HCT116 (cell line): ENCODE results near the gene APBB2. TPM values are rescaled to one million over a fixed set of nuclear protein-coding genes. Genes with fewer than 3 reads are reported as not detected.
A peak's percentile ranks its signal among the peaks of the same experiment; 100 is the strongest.

Experiments
- ATAC-seq: fragments of 200-7000 bp; cut with Tn5 transposase; 2 replicates; pipeline ENCODE4 v1.9.1; 2020; ENCODE audit warnings: mild to moderate bottlenecking, moderate library complexity
- BruUV-seq: library from RNA; stranded (reverse); fragments of 400-500 nt; replicated peaks from 2 replicates; lab custom pipeline; 2021; lab: Mats Ljungman, UMichigan
- CTCF ChIA-PET: fragments of 300-600 bp; sonication (Branson Sonifier 250); formaldehyde crosslinking; loops from one replicate; lab custom pipeline; 2021; ENCODE audit warnings: antibody characterized with exemption; lab: Charles Lee
- POLR2A ChIA-PET: fragments of 300-600, 350-600 bp; sonication (Branson Sonifier 250); formaldehyde crosslinking; loops from one replicate; lab custom pipeline; 2021; ENCODE audit warnings: antibody characterized with exemption; lab: Charles Lee
- RAD21 ChIA-PET, 2 experiments: fragments of 300-600 bp; sonication (Branson Sonifier 250); formaldehyde crosslinking; loops; one replicate each; lab custom pipeline; 2023; ENCODE audit warnings: low total read pairs in 2 of 2; ENCODE audit not compliant: uncharacterized antibody in 2 of 2, unreplicated experiment in 2 of 2, low non-redundant PET in 1 of 2; lab: Charles Lee
- DNase-seq: peaks from one replicate; pipeline ENCODE4 v3.0.0-alpha.2; 2010; ENCODE audit warnings: low read depth, low spot score
- H2AFZ ChIP-seq: fragments of 200-600 bp; shearing (Covaris generic), sonication (generic); 2 replicates; pipeline ENCODE4 v1.6.1; 2017; ENCODE audit warnings: low read depth, mixed run types, mixed read lengths, antibody characterized with exemption, low read length; ENCODE audit not compliant: poor library complexity, severe bottlenecking
- H3K27ac ChIP-seq: 2 replicates; pipeline ENCODE4 v1.5.1; 2012; ENCODE audit warnings: low read depth, low read length
- H3K27me3 ChIP-seq: fragments of 200-600 bp; sonication (generic); 2 replicates; pipeline ENCODE4 v1.6.1; 2016; ENCODE audit warnings: mixed run types, low read length, mixed read lengths; ENCODE audit not compliant: insufficient read depth
- H3K36me3 ChIP-seq, 2 experiments: fragments of 200-500 bp in 1 of 2; fragments of 200-600 bp in 1 of 2; sonication (Bioruptor generic) in 1 of 2; sonication (generic) in 1 of 2; 2 replicates each; pipeline versions ENCODE4 v1.5.1 to v1.6.1; 2014 to 2016; ENCODE audit warnings: low read length in 2 of 2, inconsistent platforms in 1 of 2, mixed read lengths in 1 of 2, mixed run types in 1 of 2; ENCODE audit not compliant: insufficient read depth in 2 of 2, control insufficient read depth in 1 of 2
- H3K4me1 ChIP-seq, 2 experiments: fragments of 200-600 bp in 1 of 2; sonication (generic) in 1 of 2; 2 replicates each; pipeline versions ENCODE4 v1.5.1 to v1.6.1; 2012 to 2017; ENCODE audit warnings: low read length in 2 of 2, inconsistent platforms in 1 of 2, mild to moderate bottlenecking in 1 of 2, mixed read lengths in 1 of 2, mixed run types in 1 of 2, moderate library complexity in 1 of 2; ENCODE audit not compliant: insufficient read depth in 2 of 2, control insufficient read depth in 1 of 2
- H3K4me2 ChIP-seq: fragments of 200-600 bp; sonication (generic); 2 replicates; pipeline ENCODE4 v1.6.1; 2017; ENCODE audit warnings: mixed run types, low read length, mixed read lengths
- H3K4me3 ChIP-seq, 2 experiments: fragments of 200-600 bp in 1 of 2; sonication (generic) in 1 of 2; replicated peaks in 1 of 2; 2 replicates each; pipeline ENCODE4 v1.5.1; 2011 to 2016; ENCODE audit warnings: low read length in 2 of 2, control low read depth in 1 of 2, low read depth in 1 of 2, mild to moderate bottlenecking in 1 of 2, mixed read lengths in 1 of 2, mixed run types in 1 of 2
- H3K79me2 ChIP-seq: fragments of 200-600 bp; sonication (generic); 2 replicates; pipeline ENCODE4 v1.6.1; 2017; ENCODE audit warnings: mild to moderate bottlenecking, mixed run types, low read length, moderate library complexity, mixed read lengths; ENCODE audit not compliant: insufficient read depth
- H3K9ac ChIP-seq: fragments of 200-600 bp; sonication (generic); 2 replicates; pipeline ENCODE4 v1.6.1; 2016; ENCODE audit warnings: low read length, mixed read lengths
- H3K9me2 ChIP-seq: fragments of 200-600 bp; sonication (generic), shearing (Covaris generic); 2 replicates; pipeline ENCODE4 v1.6.1; 2017; ENCODE audit warnings: mixed run types, mild to moderate bottlenecking, moderate library complexity; ENCODE audit not compliant: insufficient read depth
- H3K9me3 ChIP-seq, 2 experiments: fragments of 200-500 bp in 1 of 2; fragments of 200-600 bp in 1 of 2; sonication (Bioruptor generic) in 1 of 2; sonication (generic) in 1 of 2; 2 replicates each; pipeline ENCODE4 v1.6.1; 2014 to 2017; ENCODE audit warnings: low read length in 2 of 2, mixed read lengths in 2 of 2, inconsistent platforms in 1 of 2, low read depth in 1 of 2, mild to moderate bottlenecking in 1 of 2, mixed run types in 1 of 2, moderate library complexity in 1 of 2; ENCODE audit not compliant: control insufficient read depth in 1 of 2, insufficient read depth in 1 of 2
- H4K20me1 ChIP-seq: fragments of 200-600 bp; sonication (generic), shearing (Covaris generic); 2 replicates; pipeline ENCODE4 v1.6.1; 2017; ENCODE audit warnings: mixed run types, mild to moderate bottlenecking, moderate library complexity; ENCODE audit not compliant: insufficient read depth
- CBX3 ChIP-seq: IDR thresholded peaks from 2 replicates; pipeline ENCODE4 v1.6.1; 2012; ENCODE audit warnings: low read depth
- CEBPB ChIP-seq: IDR thresholded peaks from 2 replicates; pipeline ENCODE4 v1.6.1; 2012; ENCODE audit warnings: low read depth
- ELF1 ChIP-seq: IDR thresholded peaks from 2 replicates; pipeline ENCODE4 v1.6.1; 2012; ENCODE audit warnings: low read depth, borderline replicate concordance
- EZH2phosphoT487 ChIP-seq: fragments of 200-600 bp; IDR thresholded peaks from 2 replicates; pipeline ENCODE4 v1.6.1; 2018; ENCODE audit warnings: antibody characterized with exemption, borderline replicate concordance
- FOSL1 ChIP-seq: IDR thresholded peaks from 2 replicates; pipeline ENCODE4 v1.6.1; 2012; ENCODE audit warnings: low read depth
- POLR2A ChIP-seq: IDR thresholded peaks from 2 replicates; pipeline ENCODE4 v1.7.0; 2011; ENCODE audit warnings: borderline replicate concordance; ENCODE audit not compliant: insufficient read depth, insufficient read length; ENCODE audit errors: extremely low read depth
- TCF7L2 ChIP-seq: IDR thresholded peaks from 2 replicates; pipeline ENCODE4 v1.7.0; 2011; ENCODE audit warnings: borderline replicate concordance, inconsistent platforms; ENCODE audit not compliant: insufficient read depth, insufficient read length; ENCODE audit errors: extremely low read depth
- YY1 ChIP-seq: IDR thresholded peaks from 2 replicates; pipeline ENCODE4 v1.6.1; 2011; ENCODE audit warnings: low read length, low read depth, moderate library complexity, mild to moderate bottlenecking; ENCODE audit not compliant: insufficient replicate concordance; ENCODE audit errors: extremely low read depth
- ZFX ChIP-seq: fragments of 450-650 bp; IDR thresholded peaks from 2 replicates; pipeline ENCODE4 v1.6.1; 2017
- intact Hi-C: fragments of 100-400 bp; cut with micrococcal nuclease; formaldehyde crosslinking; loops from 2 replicates; pipeline ENCODE4 v1.10.0; 2022
- total RNA-seq: library from RNA; stranded (reverse); gene quantifications from one replicate; pipeline ENCODE4 v1.2.1, GENCODE V29; 2021; ENCODE audit not compliant: unreplicated experiment
- TF ChIP-seq, protein P1 (sequence below): IDR thresholded peaks from 2 replicates; pipeline ENCODE4 v1.6.1; 2012
- TF ChIP-seq, protein P2 (sequence below): IDR thresholded peaks from 2 replicates; pipeline ENCODE4 v1.6.1; 2011; ENCODE audit warnings: mild to moderate bottlenecking, low read length, moderate library complexity; ENCODE audit not compliant: insufficient replicate concordance; ENCODE audit errors: extremely low read depth

APBB2 gene
- total RNA-seq, 1 experiment from 2014 or later = 72.5 TPM

DNA sequence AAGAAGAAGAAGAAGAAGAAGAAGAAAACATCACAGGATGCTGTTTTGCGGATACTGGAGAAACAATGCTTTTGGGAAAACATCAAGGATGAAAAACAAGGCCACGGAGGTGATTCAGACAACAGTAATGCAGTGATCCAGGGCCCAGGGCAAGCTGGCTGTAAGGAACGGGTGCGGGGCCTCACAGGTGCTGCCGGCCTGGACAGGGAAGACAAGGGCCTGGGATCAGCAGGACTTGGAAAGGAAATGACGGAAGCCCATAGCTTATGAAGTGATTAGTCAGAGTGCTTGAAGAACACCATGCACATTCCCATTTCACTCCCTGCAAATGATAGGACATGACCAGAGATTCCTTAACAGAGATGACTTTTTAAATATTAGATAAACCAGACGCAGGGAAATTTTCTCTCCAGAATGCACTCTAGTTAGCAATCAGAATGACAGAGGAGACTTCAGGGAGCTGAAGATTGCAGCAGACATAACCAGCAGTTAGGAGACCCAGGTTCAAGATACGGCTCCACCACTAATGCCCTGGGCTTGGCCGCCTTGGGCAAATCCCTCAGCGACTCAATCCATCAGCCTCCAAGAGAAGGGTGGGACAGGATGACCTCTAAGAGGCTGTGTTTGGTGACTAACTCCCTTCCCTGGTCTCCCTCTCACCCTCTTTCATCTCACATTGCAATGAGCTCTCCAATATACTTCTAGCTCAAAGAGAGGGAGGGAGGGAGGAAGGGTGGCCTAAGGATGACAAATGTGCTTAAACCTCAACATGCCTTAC, 54.1 kb downstream of the APBB2 start (continued):
- TF ChIP-seq, protein P1, sequence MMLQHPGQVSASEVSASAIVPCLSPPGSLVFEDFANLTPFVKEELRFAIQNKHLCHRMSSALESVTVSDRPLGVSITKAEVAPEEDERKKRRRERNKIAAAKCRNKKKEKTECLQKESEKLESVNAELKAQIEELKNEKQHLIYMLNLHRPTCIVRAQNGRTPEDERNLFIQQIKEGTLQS = no peak
- TF ChIP-seq ZFX (no peak), CBX3 (peak; percentile 57), CEBPB (peak; percentile 52; the same call in 1 of the 2 replicates), TCF7L2 (peak; percentile 77)

DNA sequence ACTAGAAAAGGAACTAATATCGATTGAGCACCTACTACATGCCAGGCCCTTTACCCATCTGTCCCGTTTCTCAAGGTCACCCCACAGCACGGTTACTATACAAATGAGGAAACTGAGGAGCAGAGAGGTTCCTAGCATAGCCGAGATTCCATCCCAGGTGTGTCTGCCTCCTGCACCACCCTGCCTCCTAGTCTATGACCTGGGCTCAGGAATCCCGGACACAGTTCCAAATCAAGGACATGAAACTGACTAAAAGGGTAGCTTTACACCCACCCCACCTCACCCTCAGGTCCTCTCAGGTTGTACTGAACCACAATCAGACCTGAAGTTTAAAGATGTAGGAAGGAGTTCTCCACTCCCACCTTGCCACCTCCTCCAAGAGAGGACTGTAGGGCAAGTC, 55.6 kb downstream of the APBB2 start:
- no peak overlapping the region for H2AFZ ChIP-seq
- ChIA-PET POLR2A (no interaction called here), CTCF (no interaction called here), RAD21 (no interaction called here)
- no peaks in the 10 kb centered on the region for H3K27me3 ChIP-seq
- H3K4me1 ChIP-seq = peaks cover 88 to 100% of the 10 kb centered on the region in 2 experiments
- peak overlapping the region; percentile 88 for H3K27ac ChIP-seq
- H4K20me1 ChIP-seq = no peaks in the 10 kb centered on the region
- no peak for ATAC-seq
- no peaks in the 10 kb centered on the region for H3K9me2 ChIP-seq
- peak overlapping the region; percentile 55 for H3K9ac ChIP-seq
- peak overlapping the region; percentile 69 for H3K4me2 ChIP-seq
- no peak for TF ChIP-seq POLR2A
- no peak for TF ChIP-seq TCF7L2
- TF ChIP-seq FOSL1 = no peak
- no peak for TF ChIP-seq ZFX
- no peak for TF ChIP-seq YY1
- TF ChIP-seq EZH2phosphoT487 = no peak
- no peak for TF ChIP-seq CEBPB
- no peak for TF ChIP-seq ELF1
- TF ChIP-seq, protein P2, sequence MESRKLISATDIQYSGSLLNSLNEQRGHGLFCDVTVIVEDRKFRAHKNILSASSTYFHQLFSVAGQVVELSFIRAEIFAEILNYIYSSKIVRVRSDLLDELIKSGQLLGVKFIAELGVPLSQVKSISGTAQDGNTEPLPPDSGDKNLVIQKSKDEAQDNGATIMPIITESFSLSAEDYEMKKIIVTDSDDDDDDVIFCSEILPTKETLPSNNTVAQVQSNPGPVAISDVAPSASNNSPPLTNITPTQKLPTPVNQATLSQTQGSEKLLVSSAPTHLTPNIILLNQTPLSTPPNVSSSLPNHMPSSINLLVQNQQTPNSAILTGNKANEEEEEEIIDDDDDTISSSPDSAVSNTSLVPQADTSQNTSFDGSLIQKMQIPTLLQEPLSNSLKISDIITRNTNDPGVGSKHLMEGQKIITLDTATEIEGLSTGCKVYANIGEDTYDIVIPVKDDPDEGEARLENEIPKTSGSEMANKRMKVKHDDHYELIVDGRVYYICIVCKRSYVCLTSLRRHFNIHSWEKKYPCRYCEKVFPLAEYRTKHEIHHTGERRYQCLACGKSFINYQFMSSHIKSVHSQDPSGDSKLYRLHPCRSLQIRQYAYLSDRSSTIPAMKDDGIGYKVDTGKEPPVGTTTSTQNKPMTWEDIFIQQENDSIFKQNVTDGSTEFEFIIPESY = no peak
- TF ChIP-seq, all 23 proteins: peak for 0
- Histone ChIP-seq H3K36me3 (no peaks in the 10 kb centered on the region), H3K4me3 (peak overlapping the region in 1 of 2 experiments; percentile 34; a peak in 1 of 4 replicates), H3K9me3 (no peaks in the 10 kb centered on the region), H3K79me2 (peaks cover 85% of the 10 kb centered on the region)
- BruUV-seq = no TSS peak
- DNase-seq = no peak
- intact Hi-C loops = no loop called here
